8988T (cell line): ENCODE data around the gene TMEM139.

Source experiments
- DNase-seq: peaks from one replicate; pipeline ENCODE4 v3.0.0; 2011

The TMEM139 gene

DNA sequence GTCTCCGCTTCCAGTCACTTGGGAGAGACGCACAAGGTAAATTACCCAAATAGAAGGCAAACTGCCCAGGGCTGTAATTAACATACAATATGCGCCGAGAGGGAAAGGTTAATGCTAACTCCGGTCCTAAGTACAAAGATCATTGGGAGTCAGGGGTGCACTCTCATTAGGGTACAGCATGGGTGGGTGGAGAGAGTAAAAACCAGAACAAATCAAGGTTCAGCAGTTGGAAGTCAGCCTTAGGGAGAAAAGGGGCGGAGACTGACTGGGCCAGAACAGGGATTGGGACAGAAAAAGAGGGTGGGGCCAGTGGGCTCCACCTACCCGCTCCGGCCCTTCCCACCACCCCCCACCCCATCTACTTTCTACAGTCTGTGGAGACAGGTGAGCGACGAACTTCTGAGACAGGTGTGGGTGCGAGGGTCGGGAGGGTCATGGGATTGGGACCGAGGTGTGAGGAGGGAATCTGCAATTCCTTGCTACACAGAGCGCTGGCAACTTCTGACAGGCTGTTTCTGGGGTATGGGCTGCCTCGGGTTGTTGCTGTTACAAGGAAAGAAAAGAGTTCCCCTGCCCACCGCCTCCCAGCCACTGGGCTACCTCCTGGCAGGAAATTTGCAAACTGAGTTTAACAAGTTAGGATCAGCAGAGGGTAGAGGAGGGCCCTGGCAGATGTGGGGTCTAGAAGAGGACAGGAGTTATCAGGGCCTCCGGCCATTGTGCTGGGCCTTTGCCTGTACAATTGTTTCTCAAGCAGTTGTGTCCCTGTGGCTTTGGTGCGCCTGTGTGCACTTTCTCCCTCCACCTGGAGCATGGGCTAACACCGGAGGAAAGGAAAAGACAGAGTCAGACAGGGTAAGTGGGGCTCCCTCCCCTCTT, at the start of gene TMEM139:
Gene TMEM139 (plus strand): TSS at position 368 of the 879 bp plus-strand sequence. CDS start 1,000 bp downstream, outside the sequence.
- no peak for DNase-seq

DNA sequence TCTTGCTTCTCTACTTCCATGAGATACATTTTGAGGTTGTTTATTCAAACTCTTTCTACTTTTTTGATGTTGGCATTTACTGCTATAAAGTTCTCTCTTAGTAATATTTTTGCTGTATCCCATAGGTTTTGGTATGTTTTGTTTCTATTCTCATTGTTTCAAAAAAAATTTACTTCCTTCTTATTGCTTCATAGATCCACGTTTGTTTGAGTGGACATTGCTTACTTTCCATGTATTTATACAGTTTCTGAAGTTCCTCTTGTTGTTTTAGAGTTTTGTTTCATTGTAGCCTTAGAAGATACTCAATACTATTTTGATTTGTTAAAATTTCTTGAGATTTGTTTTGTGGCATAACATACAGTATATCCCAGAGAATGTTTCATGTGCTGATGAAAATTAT, 49.2 kb upstream of the TMEM139 start:
- no peak for DNase-seq

DNA sequence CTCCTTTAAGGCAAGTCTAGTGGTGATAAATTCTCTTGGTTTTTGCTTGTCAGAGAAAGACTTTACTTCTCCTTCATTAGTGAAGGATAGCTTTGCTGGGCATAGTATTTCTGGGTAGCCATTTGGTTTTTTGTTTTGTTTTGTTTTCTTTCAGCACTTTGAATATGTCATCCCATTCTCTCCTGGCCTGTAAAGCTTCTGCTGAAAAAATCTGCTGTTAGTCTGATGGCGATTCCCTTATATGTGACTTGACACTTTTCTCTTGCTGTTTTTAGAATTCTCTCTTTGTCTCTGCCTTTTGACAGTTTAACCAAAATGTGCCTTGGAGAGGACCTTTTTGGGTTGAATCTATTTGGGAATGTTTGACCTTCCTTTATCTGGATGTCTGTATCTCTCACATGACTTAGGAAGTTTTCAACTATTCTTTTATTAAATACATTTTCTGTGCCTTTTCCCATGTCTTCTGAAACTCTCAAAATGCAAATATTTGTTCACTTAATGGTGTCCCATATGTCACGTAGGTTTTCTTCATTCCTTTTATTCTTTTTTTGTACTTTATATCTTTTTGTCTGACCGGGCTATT, 48.3 kb upstream of the TMEM139 start:
- no peak for DNase-seq

DNA sequence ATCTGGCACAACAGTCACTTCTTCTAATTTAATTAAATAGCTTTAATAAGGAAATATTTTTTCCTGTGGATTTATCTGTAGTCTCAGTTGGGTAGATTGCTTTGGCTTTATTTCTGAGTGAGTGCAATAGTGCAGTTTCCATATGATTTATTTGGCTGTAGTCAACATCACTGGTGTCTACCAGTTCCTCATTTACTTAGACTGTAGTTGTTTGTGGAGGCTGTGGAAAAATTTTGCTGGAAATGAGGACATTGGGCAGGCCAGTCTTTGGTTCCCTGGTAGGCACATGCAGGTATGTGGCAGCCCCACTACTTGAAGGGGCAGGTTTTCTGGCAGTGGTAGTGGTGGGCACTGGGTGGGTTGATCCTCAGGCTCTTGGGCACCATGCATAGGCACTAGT, 47.4 kb upstream of the TMEM139 start:
- no peak for DNase-seq

DNA sequence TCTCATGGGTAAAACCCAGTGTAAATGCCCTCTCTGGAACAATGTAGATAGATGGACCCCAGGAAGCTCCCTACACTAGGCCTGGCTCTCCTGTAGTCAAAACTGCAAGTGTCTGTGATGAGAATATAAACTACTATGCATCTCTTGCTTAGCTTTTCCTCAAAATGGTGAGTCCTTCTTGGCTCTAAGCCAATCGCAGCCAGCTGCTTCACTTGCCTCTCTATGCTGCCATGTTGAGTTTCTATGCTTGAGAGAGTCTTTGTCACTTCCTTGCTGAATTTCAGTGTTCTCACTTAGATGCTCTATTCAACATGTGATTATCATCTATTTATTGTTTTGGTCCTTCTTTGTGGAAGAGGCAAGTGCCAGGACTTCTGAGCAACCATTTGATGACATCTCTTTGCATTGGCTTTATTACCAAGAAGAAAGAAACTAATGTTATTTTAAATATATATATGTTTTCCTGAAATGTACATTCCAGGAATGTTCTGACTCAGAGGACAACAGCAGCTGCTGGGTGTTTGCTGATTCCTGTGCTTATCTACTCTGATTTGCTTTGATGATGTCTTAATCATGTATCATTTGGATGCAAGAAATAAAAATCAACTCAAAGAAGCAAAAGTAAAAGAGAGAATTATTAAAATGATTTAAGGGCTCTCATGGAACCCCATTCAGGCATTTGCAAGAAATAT, 46.3 kb upstream of the TMEM139 start:
- no peak for DNase-seq

DNA sequence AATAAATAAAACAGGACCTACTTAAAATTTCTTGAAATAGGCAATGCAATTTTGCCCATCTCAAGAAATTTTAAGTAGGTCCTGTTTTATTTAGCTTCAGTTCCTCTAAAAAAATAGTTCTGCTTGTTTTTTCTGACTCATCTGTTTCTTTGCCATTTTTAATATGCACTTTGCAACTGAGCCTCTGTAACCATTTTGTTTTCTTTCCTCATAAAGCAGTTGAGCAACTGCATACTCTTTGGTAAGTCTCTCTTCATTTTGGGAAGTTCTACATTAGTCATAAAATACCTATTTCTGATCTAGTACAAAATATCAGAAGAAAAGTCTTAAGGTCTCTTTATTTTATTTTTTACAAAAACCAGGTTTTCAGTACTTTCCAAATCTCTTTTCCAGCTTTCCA, 44.9 kb upstream of the TMEM139 start:
- DNase-seq, result no peak

DNA sequence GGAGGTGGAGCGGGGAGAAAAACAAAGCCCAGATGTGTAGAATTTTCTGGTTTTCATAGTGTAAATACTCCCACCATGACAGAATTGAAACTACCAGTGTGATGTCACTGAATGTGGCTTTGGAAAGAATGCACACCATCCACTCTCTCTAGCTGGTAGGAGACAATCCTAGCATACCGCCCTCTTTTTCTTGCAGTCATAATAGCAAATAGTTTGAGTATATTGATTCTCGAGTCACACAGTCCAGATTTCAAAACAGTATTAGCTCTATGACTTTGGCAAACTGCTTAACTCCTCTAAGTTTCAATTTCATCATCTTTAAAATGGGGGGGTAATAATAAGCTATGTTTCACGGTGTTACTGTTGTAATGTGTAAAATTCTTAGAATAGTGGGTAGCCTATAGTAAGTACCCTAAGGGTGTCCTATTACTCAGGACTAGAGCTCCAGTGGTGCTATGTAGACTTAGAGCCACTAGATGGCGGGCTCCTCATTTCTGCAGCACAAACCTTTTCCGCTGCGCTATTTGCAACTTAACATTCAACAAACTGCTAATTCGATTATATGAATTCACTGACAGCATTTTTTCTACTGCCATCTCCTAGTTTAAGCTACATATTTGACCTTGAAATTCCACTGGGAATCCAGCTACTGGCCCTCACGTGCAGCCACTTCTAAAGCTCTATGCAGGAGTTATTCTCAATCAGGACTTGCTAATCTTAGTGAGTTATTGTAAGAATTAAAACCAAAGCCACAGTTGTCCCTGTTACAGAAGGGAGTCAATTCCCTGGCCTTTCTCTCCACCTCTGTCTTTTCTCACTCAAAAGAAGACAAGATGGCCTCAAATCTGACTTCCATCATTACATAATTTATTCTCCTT, 44.2 kb upstream of the TMEM139 start:
- DNase-seq, result no peak

DNA sequence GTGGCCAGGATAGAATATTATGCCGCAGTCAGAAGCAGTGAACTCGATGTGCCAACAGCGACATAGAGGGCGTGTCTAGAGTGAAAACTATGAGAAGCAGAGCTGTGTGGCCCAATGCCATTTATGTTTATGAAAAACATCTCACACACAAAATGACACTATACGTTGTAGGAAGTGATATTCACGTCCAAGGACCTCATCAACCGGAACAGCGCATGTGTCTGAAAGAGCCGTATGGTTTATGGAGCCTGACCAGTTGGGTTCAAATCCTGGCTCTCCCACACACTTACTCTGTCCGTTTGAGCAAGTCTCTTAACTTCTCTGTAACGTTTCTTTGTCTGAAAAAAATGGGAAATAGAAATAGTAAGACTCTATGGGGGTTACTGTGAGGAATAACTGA, 42.5 kb upstream of the TMEM139 start:
- DNase-seq, result no peak

DNA sequence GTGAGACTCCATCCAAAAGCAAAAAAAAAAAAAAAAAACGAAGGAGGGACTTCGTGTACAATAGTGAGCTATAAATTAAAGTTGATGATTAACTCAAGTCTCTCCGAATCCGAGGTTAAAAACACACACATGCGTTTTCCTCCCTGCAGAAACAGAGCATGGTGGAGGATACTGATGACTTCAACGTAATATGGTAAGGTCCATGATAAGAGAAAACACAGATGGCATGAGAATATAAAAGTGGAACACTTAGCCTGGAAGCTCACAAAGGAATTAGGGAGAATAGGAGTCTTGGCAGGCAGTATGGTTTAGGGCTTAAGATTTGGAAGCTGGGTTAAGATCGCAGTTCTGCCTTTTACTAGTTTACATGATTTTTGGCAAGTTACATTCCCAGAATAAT, 41.6 kb upstream of the TMEM139 start:
- DNase-seq, result no peak

DNA sequence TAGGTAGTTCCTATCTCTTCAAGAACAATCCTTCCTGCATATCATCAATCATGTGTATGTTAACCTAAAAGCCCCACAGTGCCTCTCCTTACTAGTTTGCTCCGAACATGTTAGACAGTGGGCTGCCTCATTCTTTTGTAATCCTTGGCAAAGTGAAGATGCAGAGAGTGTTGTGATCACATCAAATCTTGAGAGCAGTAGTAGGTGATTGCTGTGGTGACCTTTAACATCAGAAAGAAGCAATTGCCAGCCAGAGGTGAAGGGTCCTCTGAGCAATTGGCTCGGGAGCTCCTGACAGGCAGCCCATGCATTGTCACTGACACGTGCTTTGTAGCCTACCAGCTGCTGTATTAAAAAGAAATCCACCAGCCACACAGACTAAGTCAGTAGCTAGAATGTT, 41.1 kb upstream of the TMEM139 start:
- DNase-seq, result no peak

DNA sequence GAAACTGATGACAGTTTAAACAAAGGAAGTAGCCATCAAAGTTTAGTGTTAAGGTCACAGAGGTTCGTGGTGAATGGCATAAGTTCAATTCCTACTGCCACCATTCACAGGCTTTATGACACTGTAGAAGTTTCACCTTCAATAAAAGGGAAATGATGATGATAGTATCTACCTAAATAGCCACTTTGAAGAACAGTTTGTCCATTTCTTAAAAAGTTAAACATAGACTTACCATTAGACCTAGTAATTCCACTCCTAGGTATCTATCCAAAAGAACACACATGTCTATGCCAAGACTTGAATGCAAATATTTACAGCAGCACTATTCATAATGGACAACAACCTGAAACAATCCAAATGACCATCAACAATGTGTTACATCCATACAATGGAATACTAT, 40.4 kb upstream of the TMEM139 start:
- DNase-seq, result no peak

DNA sequence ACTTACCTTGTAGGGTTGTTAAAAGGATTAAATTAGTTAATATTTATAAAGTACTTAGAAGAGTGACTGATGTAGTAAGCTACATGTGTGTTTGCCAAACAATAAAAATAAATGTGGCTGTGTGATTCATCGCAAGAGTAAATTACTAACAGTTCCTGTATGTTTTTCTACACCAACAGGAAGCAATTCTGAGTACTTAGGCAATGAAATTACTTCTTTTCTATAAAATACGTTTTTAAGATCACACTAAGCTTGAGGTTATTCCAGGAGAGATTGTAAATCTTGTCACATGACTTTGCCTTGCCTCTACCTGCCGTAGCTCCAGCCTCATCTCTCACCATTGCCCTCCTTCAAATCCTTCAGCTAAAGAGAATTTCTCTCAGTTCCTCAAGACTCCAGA, 39.6 kb upstream of the TMEM139 start:
- no peak for DNase-seq

DNA sequence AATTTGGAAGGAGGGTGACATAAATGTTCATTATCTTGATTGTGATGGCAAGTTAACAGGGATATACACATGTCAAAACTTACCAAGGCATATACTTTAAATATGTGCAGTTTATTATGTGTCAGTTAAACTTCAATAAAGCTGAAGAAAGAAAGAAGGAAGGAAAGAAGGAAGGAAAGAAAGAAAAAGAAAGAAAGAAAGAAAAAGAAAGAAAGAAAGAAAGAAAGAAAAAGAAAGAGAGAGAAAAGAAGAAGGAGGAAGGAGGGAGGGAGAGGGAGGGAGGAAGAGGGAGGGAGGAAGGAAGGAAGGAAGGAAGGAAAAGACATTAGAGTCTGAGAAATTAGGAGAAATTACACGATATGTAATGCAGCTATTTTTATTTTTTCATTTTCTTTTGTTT, 37.4 kb upstream of the TMEM139 start:
- DNase-seq, result no peak

DNA sequence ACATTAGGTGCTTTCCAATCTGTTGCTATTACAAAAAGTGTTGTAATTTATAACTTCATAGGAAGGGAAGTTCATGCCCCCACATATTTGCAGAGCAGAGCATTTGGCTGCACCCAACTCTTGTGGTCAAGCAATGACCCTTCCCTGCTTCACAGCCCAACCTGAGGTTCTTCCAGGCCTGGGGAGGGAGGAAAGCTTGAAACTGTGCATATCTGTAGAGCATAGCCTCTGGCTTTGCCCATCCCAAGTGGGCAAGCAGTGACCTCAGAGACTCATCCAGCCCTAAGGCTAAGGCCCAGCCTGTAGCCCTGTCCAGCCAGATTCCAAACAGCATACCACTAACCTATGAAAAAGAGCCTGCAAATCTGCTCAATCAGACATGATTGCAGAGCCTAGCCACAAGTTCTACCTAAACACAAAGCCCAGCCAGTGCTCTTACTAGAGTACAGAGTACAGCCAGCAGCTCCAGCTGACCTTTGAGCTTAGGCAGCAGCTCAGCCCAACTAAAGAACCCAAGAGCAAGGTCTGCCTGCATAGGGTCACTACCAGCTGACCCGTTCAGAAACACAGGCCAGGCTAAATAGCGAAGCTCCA, 35.9 kb upstream of the TMEM139 start:
- DNase-seq, result no peak

DNA sequence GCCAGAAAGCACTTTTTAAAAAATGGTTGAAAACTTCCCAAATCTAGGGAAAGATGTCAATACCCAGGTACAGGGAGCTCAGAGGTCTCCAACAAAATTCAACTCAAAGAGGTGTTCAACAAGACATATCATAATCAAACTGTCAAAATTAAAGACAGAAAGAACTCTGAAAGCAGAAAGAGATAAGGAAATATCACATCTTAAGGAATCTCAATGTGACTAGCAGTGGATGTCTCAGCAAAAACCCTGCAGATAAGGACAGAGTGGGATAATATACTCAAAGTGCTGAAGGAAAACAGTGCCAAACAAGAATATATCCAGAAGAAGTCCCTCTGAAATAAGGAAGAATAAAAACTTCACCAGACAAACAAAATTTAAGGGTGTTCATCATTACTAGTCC, 34.6 kb upstream of the TMEM139 start:
- DNase-seq, result no peak

DNA sequence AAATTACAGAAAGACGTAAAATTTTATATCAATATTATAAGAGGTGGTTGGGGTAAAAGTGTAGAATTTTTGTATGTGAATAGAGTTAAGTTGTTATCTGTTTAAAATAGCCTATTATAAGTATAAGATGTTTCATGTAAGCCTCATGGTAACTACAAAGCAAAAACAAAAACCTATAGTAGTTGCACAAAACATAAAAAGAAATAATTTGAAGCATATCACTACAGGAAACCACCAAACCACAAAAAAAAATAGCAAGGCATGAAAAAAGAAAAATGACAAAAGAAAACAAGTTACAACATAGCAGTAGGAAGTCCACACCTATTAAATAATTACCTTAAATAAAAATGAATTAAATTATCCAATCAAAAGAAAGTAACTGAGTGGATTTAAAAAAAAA, 33.9 kb upstream of the TMEM139 start:
- no peak for DNase-seq

DNA sequence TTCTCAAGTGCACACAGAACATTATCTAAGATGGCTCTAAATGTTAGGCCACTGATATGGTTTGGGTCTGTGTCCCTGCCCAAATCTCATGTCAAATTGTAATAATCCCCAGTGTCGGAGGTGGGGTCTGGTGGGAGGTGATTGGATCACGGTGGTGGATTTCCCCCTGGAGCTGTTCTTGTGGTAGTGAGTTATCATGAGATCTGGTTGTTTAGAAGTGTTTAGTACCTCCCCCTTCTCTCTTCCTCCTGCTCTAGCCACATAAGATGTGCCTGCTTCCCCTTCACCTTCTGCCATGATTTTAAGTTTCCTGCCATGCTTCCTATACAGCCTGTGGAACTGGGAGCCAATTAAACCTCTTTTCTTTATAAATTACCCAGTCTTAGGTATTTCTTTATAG, 32.8 kb upstream of the TMEM139 start:
- no peak for DNase-seq

DNA sequence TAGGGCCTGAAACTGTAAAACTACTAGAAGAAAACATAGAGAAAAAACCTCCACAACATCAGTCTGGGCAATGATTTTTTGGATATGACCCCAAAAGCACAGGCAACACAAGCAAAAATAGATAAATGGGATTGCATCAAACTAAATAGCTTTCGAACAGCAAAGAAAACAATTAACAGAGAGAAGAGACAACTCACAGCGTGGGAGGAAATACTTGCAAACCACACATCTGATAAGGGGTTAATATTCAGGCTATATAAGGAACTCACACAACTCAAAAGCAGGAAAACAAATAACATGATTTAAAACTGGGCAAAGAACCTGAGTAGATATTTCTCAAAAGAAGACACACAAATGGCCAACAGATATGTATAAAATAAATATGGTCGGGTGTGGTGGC, 29.2 kb upstream of the TMEM139 start:
- DNase-seq, result no peak

DNA sequence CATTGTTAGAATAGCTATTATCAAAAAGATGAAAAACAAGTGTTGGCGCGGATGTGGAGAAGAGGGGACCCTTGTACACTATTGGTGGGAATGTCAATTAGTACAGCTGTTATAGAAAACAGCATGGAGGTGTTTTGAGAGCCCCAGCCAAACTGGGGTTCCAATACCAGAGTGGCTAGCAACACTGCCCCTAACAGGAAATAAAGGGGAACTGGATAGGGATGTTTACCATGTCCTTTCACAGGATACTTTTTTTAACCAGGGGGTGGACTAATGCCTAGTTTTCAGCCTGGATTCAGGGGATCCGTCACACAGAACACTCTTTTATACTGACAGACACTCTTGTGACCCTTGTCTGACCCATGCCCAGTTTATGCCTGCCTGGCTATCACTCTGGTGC, 28.4 kb upstream of the TMEM139 start:
- no peak for DNase-seq

DNA sequence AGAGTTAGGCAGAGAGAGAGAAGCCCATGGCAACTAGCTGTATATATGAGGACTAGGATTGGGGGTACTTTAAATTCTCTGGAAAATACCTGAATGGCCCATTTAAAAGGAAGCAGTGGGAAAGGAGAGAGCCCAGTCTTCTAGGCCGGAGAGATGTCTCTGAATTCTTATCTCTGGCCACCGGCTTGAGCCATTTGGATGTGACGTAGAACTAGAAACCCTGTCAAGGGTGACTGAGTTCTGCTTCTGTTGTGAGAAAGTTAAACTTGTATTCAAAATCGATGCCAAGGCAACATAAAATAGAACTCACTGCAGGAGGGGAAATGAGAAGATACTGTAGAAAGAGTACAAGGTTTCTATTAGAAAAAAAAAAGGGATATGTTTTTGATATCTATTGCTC, 27.8 kb upstream of the TMEM139 start:
- no peak for DNase-seq

DNA sequence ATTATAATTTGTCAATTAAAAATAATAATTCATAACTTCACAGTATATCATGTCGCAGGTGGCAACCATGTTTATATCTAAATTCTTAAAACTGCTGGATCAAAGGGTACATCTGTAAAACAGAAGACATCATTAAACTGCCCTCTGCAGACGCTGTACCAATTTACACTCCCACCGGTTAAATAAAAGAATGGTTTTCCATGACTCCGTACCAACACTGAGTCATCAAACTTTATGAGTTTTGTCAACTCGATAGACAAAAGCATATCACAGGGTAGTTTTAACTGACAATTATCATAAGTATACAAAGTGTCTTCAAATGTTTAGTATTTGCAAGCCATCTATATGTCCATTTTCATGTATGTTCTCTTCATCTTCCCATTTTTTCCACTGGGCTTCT, 27.3 kb upstream of the TMEM139 start:
- no peak for DNase-seq

DNA sequence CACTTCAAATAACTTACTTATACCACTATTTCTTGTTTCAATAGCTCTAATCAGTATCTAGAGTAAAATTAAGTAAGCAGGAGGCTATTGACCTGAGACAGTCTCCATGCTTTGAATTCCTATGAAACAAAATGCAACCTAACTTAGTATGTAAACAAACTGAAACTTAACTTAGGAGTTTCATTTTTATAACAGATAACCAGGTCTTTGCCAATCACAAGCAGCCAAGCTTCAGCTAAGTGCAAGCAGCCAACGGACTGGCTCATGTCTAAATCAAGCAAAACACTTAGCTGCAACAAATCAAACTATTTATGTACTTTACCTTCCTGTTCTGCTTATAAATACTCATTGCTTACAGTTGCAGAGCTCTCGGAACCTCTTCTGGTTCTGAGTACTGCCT, 25.9 kb upstream of the TMEM139 start:
- DNase-seq, result no peak

DNA sequence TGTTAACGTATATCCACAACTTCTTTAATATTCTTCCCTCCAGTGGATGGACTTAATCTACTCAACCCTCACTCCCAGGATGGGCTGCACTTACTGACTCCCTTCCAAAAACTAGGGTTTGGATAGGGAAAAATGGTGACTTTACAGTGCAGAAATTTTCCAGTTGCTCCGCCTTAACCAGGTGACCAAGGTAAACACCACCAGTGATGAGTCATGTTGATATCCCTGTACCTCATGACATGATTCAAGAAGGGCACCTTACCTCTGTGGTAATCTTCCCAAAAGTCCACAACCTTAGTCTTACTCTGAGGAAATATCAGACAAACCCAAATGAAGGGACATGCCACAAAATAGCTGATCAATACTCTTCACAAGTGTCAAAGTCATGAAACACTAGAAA, 25.0 kb upstream of the TMEM139 start:
- no peak for DNase-seq
